Spleen (tissue), 11 donors: ENCODE measurements around the gene KRAS. TPM values are rescaled to one million over a fixed set of nuclear protein-coding genes. Genes with fewer than 3 reads are reported as not detected.
A peak's percentile ranks its signal among the peaks of the same experiment; 100 is the strongest.

Source experiments
- DNase-seq: peaks from one replicate; pipeline ENCODE4 v3.0.0-alpha.2; 2020
- H3K27ac ChIP-seq, 8 donors: fragments of 200-600 bp; sonication (generic) in 7 of 8; 1 replicate in 4 of 8; 2 replicates in 4 of 8; pipeline versions ENCODE4 v1.5.0 to v1.8.0; 2016 to 2021; ENCODE audit warnings: inconsistent platforms in 4 of 8, mild to moderate bottlenecking in 4 of 8, moderate library complexity in 1 of 8
- H3K27me3 ChIP-seq, 7 donors: fragments of 200-600 bp; sonication (generic) in 6 of 7; replicated peaks in 1 of 7; 1 replicate in 4 of 7; 2 replicates in 3 of 7; pipeline versions ENCODE4 v1.5.0 to v1.8.0; 2016 to 2021; ENCODE audit warnings: inconsistent platforms in 3 of 7, mild to moderate bottlenecking in 1 of 7
- H3K36me3 ChIP-seq, 6 donors: fragments of 200-600 bp; sonication (generic) in 5 of 6; 1 replicate in 4 of 6; 2 replicates in 2 of 6; pipeline versions ENCODE4 v1.5.0 to v1.8.0; 2016 to 2021; ENCODE audit warnings: inconsistent platforms in 2 of 6
- H3K4me1 ChIP-seq, 6 donors: fragments of 200-600 bp; sonication (generic) in 5 of 6; 1 replicate in 3 of 6; 2 replicates in 3 of 6; pipeline versions ENCODE4 v1.5.0 to v1.8.0; 2016 to 2021; ENCODE audit warnings: inconsistent platforms in 3 of 6
- H3K4me3 ChIP-seq, 8 donors: fragments of 200-600 bp; sonication (generic) in 7 of 8; 1 replicate in 4 of 8; 2 replicates in 4 of 8; pipeline versions ENCODE4 v1.5.0 to v1.8.0; 2016 to 2021; ENCODE audit warnings: inconsistent platforms in 4 of 8, mild to moderate bottlenecking in 4 of 8, moderate library complexity in 2 of 8
- H3K9me3 ChIP-seq, 8 donors: fragments of 200-600 bp; sonication (generic) in 7 of 8; 1 replicate in 4 of 8; 2 replicates in 4 of 8; pipeline versions ENCODE4 v1.5.0 to v1.8.0; 2016 to 2021; ENCODE audit warnings: inconsistent platforms in 4 of 8
- POLR2A ChIP-seq, 3 donors: fragments of 450-650 bp; IDR thresholded peaks; one replicate each; pipeline ENCODE4 v1.5.1; 2017; ENCODE audit warnings: antibody characterized with exemption in 3 of 3, mild to moderate bottlenecking in 1 of 3
- POLR2AphosphoS5 ChIP-seq, 3 donors: sonication (generic); formaldehyde crosslinking; IDR thresholded peaks; one replicate each; pipeline ENCODE4 v1.5.1; 2017; ENCODE audit warnings: antibody characterized with exemption in 3 of 3
- WGBS, 5 donors: extraction: QIAGEN DNeasy Blood & Tissue Kit in 3 of 5; methylation state at CpG; one replicate each; pipeline versions ENCODE4 v1.1.5 to v1.1.7; 2013 to 2018; 5-methylcytosine and 5-hydroxymethylcytosine counted together
- intact Hi-C: fragments of 100-400 bp; cut with DNase I; formaldehyde crosslinking; loops from one replicate; pipeline ENCODE4 v1.15.0; 2023; ENCODE audit warnings: low total_unique reads
- polyA plus RNA-seq, 3 donors: library from polyadenylated mRNA; stranded (reverse); fragments of 200-250 nt; gene quantifications; one replicate each; pipeline ENCODE4 v1.2.1, GENCODE V29; 2013
- total RNA-seq, 7 donors: library from RNA; depleted of rRNA in 3 of 7; stranded (reverse); fragments of >200 nt in 3 of 7; fragmentation: NEBNext Ultra II Directional in 4 of 7; extraction: Animal tissue kit (Norgen Biotek cat#: 25700) in 4 of 7; gene quantifications; one replicate each; pipeline versions ENCODE4 v1.1.0 to v1.2.1, GENCODE V29; 2016 to 2021
- TF ChIP-seq, protein P1 (sequence below), 11 experiments: fragments of 200-600 bp in 7 of 11; fragments of 450-650 bp in 4 of 11; sonication (generic) in 4 of 11; IDR thresholded peaks in 8 of 11; conservative IDR thresholded peaks in 3 of 11; 1 replicate in 7 of 11; 2 replicates in 4 of 11; pipeline versions ENCODE4 v1.4.0 to v1.8.0; 2016 to 2021; ENCODE audit warnings: antibody characterized with exemption in 11 of 11, inconsistent platforms in 4 of 11, mild to moderate bottlenecking in 1 of 11
- donor health status: healthy with polysubstance abuse.
- donor health status: DM: no; HTN: no; CAD: no; lungs with moderate emphysema.
- donor health status: DM: no; HTN: no; CAD: no.
- donor health status: Bipolar disorder and iron deficiency.
- donor health status: healthy.
- donor health status: DM: no; HTN: no; CAD: no.
- donor health status: DM: yes; HTN: yes; CAD: no.

KRAS gene
- total and polyA plus RNA-seq, 10 donors: 5.6 to 30.3 (median 21.2) TPM

DNA sequence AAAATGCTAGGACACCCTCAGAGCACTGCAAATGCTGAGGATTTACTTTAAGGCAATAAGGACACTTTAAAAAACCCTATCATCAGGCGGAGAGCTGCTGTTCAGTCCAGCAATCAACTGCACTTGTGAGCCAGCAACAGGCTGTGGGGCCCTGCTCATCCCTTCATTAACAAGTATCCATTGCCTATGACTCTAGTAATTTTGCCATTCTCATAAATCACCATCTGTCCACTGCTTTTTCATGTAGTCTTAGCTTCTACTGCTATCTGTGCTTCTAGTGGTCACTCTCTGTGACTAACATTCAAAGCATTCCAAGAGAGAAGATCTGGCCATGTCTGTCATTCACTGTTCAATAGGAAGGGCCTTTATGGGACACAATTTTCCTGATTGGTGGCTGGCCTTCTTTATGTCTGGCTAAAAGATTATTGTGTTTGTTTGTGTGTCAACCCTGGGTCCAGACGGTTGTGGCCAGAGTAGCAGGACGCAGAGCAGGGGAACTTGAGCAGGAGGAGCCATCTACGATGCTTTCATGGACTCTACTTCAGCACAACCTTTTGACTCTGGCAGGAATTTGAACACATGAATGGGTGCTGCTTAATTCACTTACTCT lies 3.6 kb upstream of the KRAS start:
- no peak overlapping the region for H3K4me3 ChIP-seq
- intact Hi-C loops: no loop called here
- no peak for TF ChIP-seq POLR2A (IDR thresholded peaks at IDR 0.05)
- TF ChIP-seq, protein P1, sequence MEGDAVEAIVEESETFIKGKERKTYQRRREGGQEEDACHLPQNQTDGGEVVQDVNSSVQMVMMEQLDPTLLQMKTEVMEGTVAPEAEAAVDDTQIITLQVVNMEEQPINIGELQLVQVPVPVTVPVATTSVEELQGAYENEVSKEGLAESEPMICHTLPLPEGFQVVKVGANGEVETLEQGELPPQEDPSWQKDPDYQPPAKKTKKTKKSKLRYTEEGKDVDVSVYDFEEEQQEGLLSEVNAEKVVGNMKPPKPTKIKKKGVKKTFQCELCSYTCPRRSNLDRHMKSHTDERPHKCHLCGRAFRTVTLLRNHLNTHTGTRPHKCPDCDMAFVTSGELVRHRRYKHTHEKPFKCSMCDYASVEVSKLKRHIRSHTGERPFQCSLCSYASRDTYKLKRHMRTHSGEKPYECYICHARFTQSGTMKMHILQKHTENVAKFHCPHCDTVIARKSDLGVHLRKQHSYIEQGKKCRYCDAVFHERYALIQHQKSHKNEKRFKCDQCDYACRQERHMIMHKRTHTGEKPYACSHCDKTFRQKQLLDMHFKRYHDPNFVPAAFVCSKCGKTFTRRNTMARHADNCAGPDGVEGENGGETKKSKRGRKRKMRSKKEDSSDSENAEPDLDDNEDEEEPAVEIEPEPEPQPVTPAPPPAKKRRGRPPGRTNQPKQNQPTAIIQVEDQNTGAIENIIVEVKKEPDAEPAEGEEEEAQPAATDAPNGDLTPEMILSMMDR (IDR thresholded peaks at IDR 0.05 in 8 of 11, conservative IDR thresholded peaks at IDR 0.05 in 3 of 11): no peak
- no peak for TF ChIP-seq POLR2AphosphoS5 (IDR thresholded peaks at IDR 0.05)
- H3K27me3 ChIP-seq: no peaks in the 10 kb centered on the region
- H3K9me3 ChIP-seq: no peaks in the 10 kb centered on the region
- peak overlapping the region in 3 of 8 donors; percentile 14 to 64 (median 61) for H3K27ac ChIP-seq
- no peak for DNase-seq
- WGBS, 5 donors: 85 to 93% (median 90%) methylated on average over 4 of the region's 4 CpGs
- no peaks in the 10 kb centered on the region for H3K36me3 ChIP-seq
- H3K4me1 ChIP-seq: peaks cover 3 to 30% (median 19%) of the 10 kb centered on the region in 6 donors

DNA sequence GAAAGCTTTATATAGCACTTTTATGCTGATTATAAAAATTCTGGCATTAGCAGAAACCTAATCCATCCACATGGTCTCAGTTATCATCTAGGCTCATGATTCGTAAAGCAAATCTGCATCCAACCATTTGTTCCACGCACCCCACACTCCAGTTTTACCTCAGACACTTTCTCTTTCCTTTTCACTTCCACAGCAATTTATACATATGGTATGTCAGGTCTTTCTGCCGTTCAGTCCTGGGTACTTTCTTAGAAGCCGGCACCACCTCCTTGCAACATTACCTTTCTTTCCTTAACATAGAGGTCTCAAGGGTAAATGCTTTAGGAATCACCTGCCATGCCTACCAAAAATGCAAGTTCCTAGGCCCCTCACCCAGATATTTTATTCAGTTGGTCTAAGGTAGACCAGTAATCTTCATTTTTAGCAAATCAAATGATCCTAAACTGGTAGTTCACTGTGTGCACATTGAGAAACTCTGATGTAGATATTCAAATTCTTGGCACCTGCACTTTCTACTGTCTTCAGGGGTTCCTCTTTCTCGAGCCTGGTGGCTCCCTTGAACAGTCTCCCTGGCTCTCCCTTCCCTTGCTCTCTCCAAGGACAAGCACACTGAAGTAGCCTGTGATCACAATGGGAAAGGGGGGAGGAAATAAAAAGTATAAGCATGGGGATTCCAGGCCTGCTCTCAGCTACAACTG lies 2.8 kb upstream of the KRAS start:
- H3K9me3 ChIP-seq: no peaks in the 10 kb centered on the region
- H3K36me3 ChIP-seq: no peaks in the 10 kb centered on the region
- WGBS, 5 donors: 57 to 62% (median 61%) methylated on average over 5 of the region's 5 CpGs
- H3K27me3 ChIP-seq: no peaks in the 10 kb centered on the region
- no peak overlapping the region for H3K4me3 ChIP-seq
- TF ChIP-seq POLR2A (IDR thresholded peaks at IDR 0.05): no peak
- peaks cover 3 to 39% (median 28%) of the 10 kb centered on the region in 6 donors for H3K4me1 ChIP-seq
- DNase-seq: no peak
- peak overlapping the region in 6 of 8 donors; percentile 14 to 64 (median 45) for H3K27ac ChIP-seq
- intact Hi-C loops: no loop called here

GRCh38 chr12:25252946-25253345 lies 2.2 kb upstream of the KRAS start:
- intact Hi-C loops: no loop called here

GRCh38 chr12:25251769-25252168 lies 1.0 kb upstream of the KRAS start:
- 68 to 78% (median 77%) methylated on average over 6 of the region's 6 CpGs for WGBS, 5 donors
- Histone ChIP-seq H3K4me3 (peak overlapping the region in 6 of 8 donors; percentile 76 to 96 (median 84)), H3K4me1 (peaks cover 3 to 56% (median 40%) of the 10 kb centered on the region in 6 donors), H3K9me3 (no peaks in the 10 kb centered on the region), H3K27me3 (no peaks in the 10 kb centered on the region), H3K27ac (peak overlapping the region; percentile 79 to 98 (median 98)), H3K36me3 (peaks cover 0 to 5% (median 0%) of the 10 kb centered on the region in 6 donors)
- TF ChIP-seq POLR2A (IDR thresholded peaks at IDR 0.05) (no peak), POLR2AphosphoS5 (IDR thresholded peaks at IDR 0.05) (no peak)
- TF ChIP-seq, protein P1 (IDR thresholded peaks at IDR 0.05 in 8 of 11, conservative IDR thresholded peaks at IDR 0.05 in 3 of 11): no peak
- no peak for DNase-seq
- intact Hi-C loops: no loop called here

More at GRCh38 chr12:25252946-25253345, 2.2 kb upstream of the KRAS start:
- 74 to 85% (median 81%) methylated on average over 3 of the region's 3 CpGs for WGBS, 5 donors
- TF ChIP-seq POLR2A (IDR thresholded peaks at IDR 0.05) (no peak), POLR2AphosphoS5 (IDR thresholded peaks at IDR 0.05) (no peak)
- TF ChIP-seq, protein P1 (IDR thresholded peaks at IDR 0.05 in 8 of 11, conservative IDR thresholded peaks at IDR 0.05 in 3 of 11): no peak
- Histone ChIP-seq H3K27ac (peak overlapping the region in 6 of 8 donors; percentile 14 to 64 (median 45)), H3K9me3 (no peaks in the 10 kb centered on the region), H3K4me1 (peaks cover 3 to 44% (median 33%) of the 10 kb centered on the region in 6 donors), H3K27me3 (no peaks in the 10 kb centered on the region), H3K36me3 (peaks cover 0 to 5% (median 0%) of the 10 kb centered on the region in 6 donors), H3K4me3 (no peak overlapping the region)
- DNase-seq: no peak
